ENCODE measurements around the gene GARIN5A.

The GARIN5A gene

DNA sequence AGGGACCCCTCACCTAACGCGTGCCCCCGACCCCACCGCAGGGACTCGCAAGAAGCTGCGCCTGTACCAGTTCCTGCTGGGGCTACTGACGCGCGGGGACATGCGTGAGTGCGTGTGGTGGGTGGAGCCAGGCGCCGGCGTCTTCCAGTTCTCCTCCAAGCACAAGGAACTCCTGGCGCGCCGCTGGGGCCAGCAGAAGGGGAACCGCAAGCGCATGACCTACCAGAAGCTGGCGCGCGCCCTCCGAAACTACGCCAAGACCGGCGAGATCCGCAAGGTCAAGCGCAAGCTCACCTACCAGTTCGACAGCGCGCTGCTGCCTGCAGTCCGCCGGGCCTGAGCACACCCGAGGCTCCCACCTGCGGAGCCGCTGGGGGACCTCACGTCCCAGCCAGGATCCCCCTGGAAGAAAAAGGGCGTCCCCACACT lies 48.6 kb downstream of the GARIN5A start:
- peak overlapping the region; percentile 24 for H3K4me3 ChIP-seq (replicated peaks; ENCODE audit: low read depth, low read length)
- DNase-seq (ENCODE audit: low read depth) = peak; percentile 84

DNA sequence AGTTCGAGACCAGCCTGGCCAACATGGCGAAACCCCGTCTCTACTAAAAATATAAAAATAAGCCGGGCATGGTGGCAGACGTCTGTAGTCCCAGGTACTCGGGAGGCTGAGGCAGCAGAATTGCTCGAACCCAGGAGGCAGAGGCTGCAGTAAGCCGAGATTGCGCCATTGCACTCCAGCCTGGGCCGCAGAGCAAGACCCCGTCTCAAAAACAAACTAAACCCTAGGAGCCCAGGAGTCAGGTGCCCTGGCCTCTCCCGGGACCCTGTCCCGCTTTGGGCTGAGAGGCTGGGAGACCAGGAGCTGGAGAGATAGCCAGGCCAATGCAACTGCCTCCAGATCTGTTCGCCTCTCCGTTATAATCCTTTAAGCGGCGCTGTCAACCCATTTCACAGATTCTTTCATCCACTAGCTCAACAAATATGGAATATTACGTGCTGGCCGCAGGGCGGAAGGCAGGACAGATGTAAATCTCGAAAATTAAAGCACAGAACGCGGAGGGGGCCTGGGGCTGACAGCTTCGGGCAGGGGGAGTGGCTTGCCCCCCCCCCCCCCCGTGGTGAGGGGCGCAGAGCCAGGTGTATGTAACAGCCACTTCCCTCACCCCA lies 49.2 kb downstream of the GARIN5A start:
- DNase-seq (ENCODE audit: low read depth) = no peak
- TF ChIP-seq, protein P1, sequence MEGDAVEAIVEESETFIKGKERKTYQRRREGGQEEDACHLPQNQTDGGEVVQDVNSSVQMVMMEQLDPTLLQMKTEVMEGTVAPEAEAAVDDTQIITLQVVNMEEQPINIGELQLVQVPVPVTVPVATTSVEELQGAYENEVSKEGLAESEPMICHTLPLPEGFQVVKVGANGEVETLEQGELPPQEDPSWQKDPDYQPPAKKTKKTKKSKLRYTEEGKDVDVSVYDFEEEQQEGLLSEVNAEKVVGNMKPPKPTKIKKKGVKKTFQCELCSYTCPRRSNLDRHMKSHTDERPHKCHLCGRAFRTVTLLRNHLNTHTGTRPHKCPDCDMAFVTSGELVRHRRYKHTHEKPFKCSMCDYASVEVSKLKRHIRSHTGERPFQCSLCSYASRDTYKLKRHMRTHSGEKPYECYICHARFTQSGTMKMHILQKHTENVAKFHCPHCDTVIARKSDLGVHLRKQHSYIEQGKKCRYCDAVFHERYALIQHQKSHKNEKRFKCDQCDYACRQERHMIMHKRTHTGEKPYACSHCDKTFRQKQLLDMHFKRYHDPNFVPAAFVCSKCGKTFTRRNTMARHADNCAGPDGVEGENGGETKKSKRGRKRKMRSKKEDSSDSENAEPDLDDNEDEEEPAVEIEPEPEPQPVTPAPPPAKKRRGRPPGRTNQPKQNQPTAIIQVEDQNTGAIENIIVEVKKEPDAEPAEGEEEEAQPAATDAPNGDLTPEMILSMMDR (IDR thresholded peaks at IDR 0.05; ENCODE audit: low read length, missing control alignments) = no peak
- peak overlapping the region; percentile 24 for H3K4me3 ChIP-seq (replicated peaks; ENCODE audit: low read depth, low read length)

More for the DNA sequence above, 48.6 kb downstream of the GARIN5A start:
- TF ChIP-seq, protein P1 (IDR thresholded peaks at IDR 0.05; ENCODE audit: low read length, missing control alignments) = no peak

DNA sequence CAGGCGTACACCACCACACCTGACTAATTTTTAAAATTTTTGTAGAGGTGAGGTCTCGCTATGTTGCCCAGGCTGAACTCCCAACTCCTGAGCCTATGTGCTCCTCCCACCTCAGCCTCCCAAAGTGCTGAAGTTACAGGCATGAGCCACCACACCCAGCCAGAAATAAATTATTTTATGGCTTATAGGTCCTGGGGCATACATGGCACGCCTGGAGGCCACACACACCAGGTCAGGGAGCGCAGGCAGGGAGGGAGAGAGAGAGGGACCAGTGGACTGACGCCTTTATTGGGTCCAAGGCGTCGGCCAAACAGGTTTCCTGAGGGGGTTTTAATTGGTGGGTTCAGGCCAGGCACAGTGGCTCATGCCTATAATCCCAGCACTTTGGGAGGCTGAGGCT lies 51.1 kb downstream of the GARIN5A start:
- DNase-seq (ENCODE audit: low read depth) = no peak
- TF ChIP-seq, protein P1 (IDR thresholded peaks at IDR 0.05; ENCODE audit: low read length, missing control alignments) = no peak
- H3K4me3 ChIP-seq (replicated peaks; ENCODE audit: low read depth, low read length) = no peak overlapping the region

GRCh38 chr19:50423279-50424113 lies 53.2 kb downstream of the GARIN5A start:
- no peak overlapping the region for H3K4me3 ChIP-seq (replicated peaks; ENCODE audit: low read depth, low read length)
- TF ChIP-seq, protein P1 (IDR thresholded peaks at IDR 0.05; ENCODE audit: low read length, missing control alignments) = no peak
- no peak for DNase-seq (ENCODE audit: low read depth)

- no peak for DNase-seq (ENCODE audit: low read depth)
- TF ChIP-seq, protein P1 (IDR thresholded peaks at IDR 0.05; ENCODE audit: low read length, missing control alignments) = no peak
- no peak overlapping the region for H3K4me3 ChIP-seq (replicated peaks; ENCODE audit: low read depth, low read length)
These were observed 54.0 kb downstream of the GARIN5A start for GRCh38 chr19:50422397-50423278.

DNA sequence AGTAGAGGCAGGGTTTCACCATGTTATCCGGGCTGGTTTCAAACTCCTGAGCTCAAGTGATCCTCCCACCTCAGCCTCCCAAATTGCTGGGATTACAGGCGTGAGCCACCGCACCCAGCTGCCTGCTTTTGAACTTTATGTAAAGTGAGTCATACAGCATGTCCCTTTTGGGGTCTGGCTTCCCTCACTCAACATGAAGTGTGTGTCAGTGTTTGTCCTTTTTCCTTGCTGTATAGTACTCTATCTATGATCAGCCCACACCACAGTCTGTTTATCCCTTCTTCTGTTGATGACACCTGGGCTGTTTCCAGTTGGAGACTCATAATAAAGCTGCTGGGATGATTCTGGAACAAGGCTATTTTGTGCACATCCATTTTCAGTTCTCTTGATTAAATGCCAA lies 55.8 kb downstream of the GARIN5A start:
- no peak for DNase-seq (ENCODE audit: low read depth)
- TF ChIP-seq, protein P1 (IDR thresholded peaks at IDR 0.05; ENCODE audit: low read length, missing control alignments) = no peak
- H3K4me3 ChIP-seq (replicated peaks; ENCODE audit: low read depth, low read length) = no peak overlapping the region
